CD4-positive, alpha-beta T cell treated with Interferon gamma for 1 hour (primary cell): Measurements from ENCODE around the gene PTCD3.

Experiments
- DNase-seq: peaks from one replicate; pipeline ENCODE4 v3.0.0-alpha.2; 2020

The PTCD3 gene

DNA sequence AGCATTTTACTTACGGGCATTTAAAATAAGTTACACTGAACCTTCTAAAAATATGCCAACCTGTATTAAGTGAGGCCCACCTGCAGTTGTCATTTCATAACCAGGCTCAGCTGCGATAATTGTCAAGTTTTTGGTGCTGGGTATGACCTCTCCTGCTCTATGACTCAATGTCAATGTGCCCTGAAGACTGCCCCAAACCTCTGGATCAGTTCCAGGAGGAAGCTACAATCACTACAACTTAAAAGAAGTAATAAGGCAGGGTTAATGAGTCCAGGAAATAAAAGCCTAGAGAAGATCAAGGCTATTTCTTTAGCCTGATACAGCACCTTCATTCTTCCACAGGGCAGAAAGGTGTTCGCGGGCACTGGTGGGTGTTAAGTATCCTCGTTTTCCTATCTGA, 23.3 kb upstream of the PTCD3 start:
- DNase-seq: no peak

DNA sequence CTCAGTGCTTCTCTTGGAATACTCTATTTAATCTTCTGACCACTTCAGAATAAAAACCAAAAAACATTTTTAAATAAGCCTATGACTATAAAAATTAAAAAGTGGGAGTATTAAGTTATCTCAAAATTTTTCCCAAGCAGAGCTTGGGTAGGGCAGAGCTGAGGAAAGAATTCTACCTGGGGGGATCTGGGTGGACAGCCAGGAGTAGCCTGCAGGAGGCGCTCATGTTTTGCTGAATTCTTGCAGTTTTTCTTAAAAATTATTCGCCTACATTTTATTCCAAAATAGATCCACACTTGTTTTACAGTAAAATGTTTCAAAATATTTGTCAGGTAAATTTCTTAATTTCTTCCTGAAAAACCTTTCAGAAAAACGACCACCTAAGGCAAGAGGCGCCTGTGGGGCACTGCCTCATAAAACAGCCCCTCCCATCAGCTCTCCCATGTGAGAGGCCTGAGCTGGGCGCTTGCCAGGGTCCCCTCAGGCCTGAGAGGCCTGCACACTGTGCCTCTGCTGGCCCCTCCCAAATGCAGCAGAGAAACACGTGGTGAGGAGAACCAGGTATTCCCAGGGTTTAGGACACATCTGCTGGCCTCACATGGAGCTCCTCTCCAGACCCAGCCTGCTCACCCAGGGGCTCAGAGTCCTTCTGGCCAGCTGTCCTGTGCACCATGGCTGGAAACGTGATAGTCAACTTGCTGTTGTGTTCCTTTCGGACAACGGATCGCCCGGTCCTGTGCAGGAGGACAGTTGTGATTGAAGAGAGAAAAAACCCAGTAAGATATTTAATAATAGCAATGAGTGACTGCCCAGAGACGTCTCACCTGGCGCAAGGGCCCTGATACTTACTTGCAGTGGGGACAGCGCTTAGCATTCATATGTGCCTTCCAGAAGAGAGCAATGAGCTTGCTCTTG, 17.8 kb upstream of the PTCD3 start:
- no peak for DNase-seq

DNA sequence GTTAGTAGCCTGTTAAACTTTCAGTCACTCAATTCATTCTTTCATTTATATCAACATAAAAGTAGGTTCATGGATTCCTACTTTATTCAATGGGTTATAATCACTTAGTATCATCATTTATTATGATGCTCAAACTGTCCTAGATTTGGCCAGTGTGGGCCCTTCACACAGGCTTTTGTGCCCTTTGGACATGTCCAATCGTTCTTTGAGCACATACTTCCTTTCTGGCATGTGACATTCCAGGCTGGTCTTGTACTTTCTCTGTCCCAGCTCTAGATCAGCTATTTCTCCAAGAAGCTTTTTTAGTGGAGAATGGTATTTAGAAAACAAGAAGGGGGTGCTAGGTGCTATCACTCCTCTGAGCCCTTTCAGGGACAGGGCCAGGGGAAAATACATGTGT, 11.8 kb upstream of the PTCD3 start:
- DNase-seq: no peak

DNA sequence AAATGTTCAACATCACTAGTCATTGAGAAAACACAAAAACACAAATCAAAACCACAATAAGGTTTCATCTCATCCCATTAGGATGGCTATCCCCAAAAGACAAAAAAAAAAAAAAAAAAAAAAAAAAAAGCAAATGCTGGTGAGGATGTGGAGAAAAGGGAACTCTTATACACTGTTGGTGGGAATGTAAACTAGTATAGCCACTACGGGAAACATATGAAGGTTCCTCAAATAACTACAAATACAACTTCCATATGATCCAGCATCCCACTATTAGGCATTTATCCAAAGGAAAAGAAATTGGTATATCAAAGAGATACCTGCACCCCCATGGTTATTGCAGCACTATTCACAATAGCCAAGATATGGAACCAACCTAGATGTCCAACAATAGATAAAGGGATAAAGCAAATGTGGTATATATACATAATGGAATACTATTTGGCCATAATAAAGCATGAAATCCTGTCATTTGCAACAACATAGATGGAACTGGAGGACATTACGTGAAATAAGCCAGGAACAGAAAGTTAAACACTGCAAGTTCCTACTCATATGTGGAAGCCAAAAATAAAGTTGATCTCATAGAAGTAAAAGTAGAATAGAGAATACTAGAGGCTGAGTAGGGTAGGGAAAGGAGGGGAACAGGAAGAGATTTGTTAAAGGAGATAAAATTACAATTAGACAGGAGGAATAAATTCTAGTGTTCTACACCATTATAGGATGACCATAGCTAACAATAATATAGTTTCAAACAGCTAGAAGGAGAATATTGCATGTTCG, 8.7 kb upstream of the PTCD3 start:
- DNase-seq: no peak

DNA sequence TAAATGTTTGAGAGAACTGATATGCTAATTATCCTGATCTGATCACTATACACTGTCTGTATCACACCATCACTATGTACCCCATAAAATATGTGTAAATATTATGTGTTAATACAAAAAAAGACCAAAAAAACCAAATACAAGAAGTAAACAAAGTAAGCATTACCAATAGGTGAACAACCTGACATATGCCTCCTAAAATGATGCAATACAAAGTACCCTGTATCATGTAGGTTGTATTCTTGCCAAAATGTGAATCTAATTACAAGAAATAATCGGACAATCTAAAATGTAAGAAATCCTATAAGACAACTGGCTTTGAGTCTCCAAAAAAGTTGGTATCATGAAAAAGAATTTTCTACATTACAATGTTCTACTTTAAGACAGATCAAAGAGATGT, 8.1 kb upstream of the PTCD3 start:
- DNase-seq: no peak

DNA sequence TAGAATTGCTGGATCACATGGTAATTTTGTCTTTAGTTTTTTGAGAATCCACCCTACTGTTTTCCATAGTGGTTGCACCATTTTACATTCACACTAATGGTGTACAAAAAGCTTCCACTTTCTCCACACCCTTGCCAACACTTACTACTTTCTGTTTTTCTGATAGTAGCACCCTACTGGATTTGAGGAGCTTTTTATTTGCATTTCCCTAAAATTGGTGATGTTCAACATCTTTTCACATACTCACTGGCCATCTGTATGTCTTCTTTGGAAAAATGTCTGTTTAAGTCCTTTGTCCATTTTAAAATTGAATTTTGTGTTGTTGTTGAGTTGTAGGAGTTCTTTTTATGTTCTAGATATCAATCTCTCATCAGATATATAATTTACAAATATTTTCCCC, 3.9 kb upstream of the PTCD3 start:
- DNase-seq: no peak

DNA sequence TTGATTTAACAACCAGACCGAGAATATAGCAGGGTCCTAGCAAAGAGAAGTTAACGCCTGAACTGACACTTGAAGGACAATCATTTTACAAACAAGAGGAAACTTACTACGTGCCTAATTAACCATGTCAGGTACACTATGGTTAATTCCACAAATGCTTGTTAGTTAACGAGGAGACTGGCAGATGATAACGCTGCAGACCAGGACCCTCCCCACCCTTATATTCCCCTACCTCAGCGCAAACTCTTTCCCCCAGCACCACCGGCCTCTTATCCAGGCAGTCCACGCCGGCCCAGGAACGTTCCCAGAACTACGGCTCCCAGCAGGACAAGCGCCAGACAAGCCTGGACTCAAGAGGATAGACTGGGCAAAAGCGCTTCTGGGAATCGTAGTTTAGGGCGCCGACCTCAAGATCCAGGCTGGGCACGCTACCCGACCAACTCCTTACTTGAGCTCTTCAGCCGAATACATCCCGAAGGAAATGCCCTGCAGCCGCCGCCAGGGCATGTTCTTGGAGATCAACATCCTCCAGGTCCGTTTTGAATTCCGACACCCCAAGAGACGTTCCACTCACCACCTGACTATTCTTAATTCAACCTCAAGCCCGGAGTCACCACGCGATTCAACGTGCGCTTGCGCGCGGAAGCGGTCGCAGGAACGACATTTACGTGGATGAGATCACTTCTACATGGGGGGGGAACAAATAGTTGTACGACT, 625 bp upstream of the PTCD3 start, which contains the start of gene POLR1A:
Gene POLR1A (minus strand): TSS at position 635 of the 717 bp plus-strand sequence. CDS start 110 bp downstream, at position 525.
- DNase-seq: peak; percentile 79

DNA sequence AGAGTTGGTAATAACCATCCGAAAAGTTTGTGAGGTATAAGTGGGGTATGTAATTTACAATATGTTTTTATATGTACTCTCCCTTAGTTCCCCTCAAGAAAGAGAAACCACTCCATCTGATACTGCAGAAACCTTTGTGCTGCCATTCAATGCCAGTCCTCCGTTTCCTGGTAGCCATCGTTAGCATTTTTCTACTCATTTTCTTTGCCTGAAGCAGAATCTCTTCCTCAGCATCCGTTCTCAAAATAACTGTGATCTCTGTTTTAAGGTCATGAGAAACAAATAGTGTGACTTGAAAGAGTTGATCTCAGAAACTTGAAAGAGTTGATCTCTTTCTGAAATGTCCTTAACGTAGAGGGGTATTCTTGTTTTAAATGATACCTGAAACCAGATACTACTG, 996 bp downstream of the PTCD3 start:
- DNase-seq: no peak

DNA sequence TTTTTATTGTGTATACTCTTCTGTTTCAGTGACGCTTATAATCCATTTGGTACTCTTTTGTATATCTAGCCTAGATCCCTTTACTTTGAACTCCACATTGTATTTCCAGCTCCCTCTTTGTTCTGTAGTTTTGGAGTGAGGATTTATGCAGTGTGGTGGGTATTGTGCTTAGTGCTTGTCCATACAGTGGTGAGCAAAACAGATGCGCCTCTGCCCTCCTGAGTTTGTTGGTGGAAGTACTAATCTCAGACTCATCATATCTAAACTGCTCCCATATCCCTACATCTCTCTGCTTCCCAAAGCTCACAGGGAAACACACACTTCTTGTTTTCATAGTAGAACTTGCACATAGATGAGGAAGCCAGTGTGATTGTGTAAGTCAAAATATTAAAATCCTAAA, 12.1 kb downstream of the PTCD3 start:
- DNase-seq: no peak

DNA sequence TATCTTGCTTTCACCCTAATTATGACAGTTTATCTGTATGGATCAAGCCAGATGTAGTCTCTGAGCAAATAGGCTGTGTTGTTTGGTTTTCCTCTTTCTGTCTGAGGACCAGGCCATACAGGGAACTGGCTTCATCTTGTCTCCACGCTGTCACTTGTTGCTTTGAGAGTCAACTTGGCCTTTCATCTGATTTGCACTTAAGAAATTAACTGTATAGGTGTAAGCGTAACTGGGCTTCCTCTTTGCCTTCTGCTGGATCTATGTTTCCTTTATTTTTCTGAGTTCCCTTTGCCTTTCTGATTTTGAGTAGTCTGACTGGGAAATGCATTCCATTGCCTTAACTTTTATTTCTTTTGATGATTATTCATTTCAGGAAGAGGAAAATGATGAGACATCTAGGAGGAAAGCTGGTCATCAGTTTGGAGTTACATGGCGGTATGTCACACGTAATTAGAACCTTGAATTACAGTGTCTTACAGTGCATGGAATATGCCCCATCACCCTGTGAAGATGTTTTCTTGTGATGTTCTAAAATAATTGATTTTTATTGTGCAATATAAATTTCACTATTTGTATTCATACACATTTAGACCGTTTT, 17.4 kb downstream of the PTCD3 start:
- no peak for DNase-seq

DNA sequence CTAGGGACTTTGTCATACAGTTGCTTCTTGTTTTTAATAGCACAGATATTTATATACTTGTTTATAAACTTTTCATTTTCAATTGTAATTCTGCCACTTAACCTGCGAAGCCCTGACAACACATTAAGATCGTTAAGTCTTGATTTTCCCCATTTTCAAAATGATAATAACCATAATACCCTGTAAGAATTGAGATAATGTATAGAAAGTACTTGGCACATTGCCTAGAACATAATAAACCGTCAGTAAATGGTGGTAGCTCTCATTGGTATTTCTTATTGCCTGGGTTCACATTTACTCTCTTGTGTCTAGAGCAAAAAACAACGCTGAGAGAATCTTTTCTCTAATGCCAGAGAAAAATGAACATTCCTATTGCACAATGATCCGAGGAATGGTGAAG, 18.6 kb downstream of the PTCD3 start:
- DNase-seq: no peak

DNA sequence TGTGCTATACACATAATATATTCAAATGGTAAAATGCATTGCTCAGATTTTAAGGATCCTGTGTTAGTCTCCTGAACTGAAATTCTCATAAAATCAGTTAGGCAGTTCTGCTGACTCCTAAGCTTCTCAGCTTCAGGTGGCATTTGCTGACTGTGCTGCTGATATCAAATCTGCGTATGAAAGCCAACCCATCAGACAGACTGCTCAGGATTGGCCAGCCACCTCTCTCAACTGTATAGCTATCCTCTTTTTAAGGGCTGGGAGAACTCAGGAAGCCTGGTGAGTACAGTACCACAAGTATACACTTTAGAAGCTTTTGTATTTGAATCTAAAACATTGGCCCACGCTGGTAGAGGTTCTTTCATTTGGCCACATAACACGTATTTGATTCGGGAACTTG, 28.7 kb downstream of the PTCD3 start:
- DNase-seq: no peak

DNA sequence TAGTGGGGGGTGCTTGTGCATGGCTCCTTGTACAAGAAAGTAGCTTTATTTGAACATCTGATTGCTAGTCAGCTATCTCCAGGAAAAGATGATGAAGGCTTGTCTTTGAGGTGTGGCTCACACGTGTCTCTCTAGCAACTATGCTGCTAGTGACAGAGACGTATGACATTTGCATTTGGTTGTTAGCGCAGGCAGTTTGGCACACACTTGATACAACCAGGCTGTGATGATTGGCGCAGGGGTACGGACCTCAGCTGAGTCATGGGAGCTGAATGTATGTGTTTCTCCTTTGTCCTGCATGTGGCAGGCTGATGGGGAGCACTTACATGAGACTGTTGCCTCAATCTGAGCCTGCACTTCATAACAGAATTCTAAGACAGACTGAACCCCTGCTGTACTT, 29.6 kb downstream of the PTCD3 start:
- DNase-seq: no peak

DNA sequence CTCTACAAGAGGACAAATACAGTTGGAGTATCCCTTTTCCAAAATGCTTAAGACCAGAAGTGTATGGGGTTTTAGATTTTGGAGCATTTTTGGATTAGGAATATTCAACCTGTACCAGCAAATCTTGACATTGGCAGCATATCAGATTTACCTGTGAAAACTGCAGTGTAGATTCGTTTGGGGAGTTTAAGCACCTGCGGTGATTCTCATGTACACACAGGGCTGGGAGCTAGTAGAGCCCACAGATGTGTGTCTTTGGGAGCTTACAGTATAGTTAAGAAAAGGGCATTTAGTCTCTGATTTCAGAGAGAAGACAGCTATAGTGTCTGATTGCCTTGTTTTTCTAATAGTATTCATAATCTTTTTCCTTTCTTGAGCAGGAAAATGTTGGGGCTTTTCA, 30.1 kb downstream of the PTCD3 start:
- no peak for DNase-seq

DNA sequence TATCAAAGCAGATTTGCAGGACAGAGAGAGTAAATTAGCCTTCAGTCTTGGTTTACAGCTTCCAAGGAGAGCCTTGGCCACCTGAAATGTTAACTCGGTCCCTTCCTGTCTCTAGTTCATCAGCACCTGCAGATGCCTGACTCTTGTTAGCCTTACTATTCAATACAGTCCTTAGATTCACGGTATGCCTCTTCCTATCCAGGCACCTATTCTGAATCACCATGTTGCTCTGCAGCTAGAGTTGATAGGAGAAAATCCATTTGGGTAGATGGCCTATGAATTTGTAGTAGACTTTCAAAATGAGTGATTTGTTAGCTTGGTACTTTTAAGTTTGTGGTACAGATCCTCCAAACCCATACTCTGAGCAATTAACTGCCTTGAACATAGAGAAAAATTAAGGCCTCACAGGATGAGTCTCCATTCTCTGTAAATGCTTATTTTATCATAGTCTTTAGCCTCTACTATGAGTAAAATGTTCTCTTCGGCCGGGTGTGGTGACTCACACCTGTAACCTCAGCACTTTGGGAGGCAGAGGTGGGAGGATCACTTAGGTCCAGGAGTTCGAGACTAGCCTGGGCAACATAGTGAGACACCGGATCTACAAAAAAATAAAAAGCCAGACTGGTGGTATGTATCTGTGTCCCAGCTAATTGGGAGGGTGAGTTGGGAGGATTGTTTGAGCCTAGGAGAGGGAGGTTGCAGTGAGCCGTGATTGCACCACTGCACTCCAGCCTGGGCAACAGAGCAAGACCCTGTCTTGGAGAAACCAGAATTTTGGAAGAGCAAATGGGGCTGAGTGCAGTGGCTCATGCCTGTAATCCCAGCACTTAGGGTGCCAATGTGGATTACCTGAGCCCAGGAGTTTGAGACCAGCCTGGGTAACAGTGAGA, 32.9 kb downstream of the PTCD3 start:
- DNase-seq: no peak

DNA sequence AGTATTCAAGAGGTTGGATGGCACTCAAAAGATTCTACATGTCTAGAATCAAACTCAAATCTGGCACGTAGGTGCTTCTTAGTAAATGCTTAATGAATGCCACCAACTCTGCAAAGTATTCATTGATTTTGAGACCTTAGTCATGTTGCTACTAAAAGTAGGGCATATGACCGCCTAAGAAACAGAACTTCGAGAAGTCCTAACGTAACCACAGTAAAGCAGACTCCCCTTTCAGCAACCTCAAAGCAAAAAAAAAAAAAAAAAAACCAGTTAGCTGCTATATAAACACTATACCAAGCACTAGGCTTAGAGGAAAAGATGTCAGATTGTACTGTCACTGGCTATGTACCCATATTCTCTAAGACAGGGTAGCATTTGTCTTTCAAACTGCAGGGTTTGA, 33.9 kb downstream of the PTCD3 start:
- DNase-seq: no peak

DNA sequence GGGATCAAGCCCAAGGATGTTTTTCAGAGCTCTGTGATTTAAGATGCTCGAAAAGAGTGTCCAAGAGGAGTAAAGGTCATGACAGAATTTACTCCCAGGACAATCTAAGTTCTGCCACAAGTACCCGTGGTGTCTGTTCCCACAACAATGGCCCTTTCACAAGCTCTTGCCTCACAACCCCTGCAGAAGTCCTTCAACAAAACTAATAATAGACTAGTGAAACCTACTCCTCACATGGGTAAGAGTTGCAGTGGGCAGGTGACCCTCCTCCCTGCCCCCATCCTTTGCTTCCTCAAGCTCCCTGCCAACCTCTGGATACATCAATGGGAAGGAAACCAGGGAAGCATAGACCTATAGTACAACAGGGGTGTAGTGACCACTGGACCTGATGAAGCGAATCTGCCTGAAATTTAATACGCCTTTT, 34.9 kb downstream of the PTCD3 start:
- DNase-seq: no peak

DNA sequence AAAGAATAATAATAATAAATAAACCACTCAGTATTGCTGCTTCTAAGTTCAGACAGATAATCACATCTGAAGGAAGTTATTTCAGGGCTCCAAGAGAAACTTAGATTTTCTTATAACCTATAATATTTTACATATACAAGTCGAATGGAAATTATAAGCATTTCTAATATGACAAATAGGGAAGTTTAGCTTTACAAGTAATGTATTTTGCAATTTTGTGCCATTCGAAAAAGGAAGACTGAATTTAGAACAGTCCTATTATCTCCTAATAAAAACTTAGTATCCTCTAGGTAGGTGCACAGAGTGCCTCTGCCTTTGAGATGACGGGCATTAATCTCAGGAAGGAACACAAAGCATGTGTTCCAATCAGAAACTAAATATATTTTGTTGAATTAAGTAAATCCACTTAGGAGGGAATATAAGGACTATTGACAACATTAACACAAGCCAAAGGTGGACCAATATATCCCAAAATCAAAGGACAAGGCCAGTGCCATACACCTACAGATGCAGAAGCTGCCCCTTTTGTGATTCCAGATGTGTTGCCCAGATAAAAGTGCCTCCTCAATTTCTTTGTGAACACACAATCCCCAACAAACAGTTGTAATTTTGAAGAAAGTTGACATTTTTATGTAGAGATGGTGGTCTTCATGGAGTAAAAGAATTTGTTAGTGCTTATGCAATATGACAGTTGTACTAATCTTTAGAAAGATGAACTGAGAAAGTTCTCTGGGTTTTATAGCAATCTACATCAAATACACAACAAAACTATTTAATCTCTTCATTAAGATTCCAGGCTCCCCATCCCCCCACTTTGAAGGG, 36.6 kb downstream of the PTCD3 start:
- DNase-seq: no peak

DNA sequence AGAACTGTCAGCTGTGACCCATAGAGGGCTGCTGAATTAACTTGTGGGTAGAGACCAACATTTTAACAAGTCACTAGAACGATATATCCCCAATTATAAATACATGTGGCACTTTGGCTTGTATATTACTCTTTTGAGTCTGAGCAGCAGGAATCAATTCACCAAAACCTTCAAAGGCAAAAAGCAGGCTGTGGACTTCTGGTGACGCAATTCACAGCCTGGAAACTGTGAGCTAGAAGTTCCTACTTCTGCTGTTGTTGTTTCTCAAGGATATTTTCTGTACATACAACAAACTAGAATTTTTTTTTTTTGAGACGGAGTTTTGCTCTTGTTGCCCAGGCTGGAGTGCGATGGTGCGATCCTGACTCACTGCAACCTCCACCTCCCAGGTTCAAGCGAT, 37.3 kb downstream of the PTCD3 start:
- no peak for DNase-seq

DNA sequence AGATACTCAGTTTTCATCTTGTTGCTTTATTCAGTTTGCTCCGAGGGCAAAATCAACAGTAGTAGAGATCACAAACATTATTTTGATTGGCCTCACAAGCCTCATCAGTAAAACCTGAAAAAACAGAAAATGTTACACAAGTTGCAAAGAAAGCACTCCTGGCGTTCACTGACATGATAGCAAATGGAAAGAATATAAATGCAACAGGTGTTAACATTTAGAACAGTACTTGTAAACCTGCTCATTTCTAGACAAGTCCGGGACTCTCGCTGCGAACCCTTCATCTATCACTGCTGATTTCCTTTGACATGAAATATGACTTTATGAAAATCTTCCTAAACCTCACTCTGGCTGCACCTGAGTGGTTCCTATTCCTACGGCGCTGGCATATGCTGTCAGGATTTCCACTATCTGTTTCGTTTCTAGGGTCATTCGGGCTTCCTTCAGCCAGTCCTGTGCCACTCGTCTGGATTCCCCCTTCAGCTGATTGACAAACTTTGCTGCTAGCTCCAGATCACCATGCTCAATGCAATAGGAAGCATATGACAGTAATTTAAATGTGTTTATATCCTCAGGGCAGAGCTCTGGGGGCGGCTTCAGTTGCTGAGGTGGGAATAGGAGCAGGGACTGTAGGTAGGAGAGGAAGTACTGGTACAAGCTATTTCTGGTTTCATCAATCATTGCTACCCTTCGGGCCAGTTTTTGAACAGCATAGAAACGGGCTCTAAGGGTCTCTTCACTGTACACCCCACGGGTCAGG, 38.1 kb downstream of the PTCD3 start:
- no peak for DNase-seq
